HepG2 (cell line): ENCODE results near the gene ZFAND4. TPM values are rescaled to one million over a fixed set of nuclear protein-coding genes. Genes with fewer than 3 reads are reported as not detected.

Experiments
- ADNP ChIP-seq: sonication (generic); formaldehyde crosslinking; IDR thresholded peaks from 2 replicates; pipeline ENCODE4 v1.4.0; 2020; ENCODE audit warnings: missing genetic modification reagents
- FOXK2 ChIP-seq: fragments of 450-650 bp; IDR thresholded peaks from 2 replicates; pipeline ENCODE4 v1.6.1; 2016
- IRF1 ChIP-seq: sonication (generic); formaldehyde crosslinking; IDR thresholded peaks from 2 replicates; pipeline ENCODE4 v1.4.0; 2020; ENCODE audit warnings: low read depth, mild to moderate bottlenecking, missing genetic modification reagents
- KDM2A ChIP-seq: sonication (generic); formaldehyde crosslinking; IDR thresholded peaks from 2 replicates; pipeline ENCODE4 v1.4.0; 2020; ENCODE audit warnings: low read depth, missing genetic modification reagents, borderline replicate concordance
- KIAA2018 ChIP-seq: sonication (generic); formaldehyde crosslinking; IDR thresholded peaks from 2 replicates; pipeline ENCODE4 v1.5.0; 2020; ENCODE audit warnings: mild to moderate bottlenecking, missing genetic modification reagents, borderline replicate concordance
- NFE2L1 ChIP-seq: sonication (generic); formaldehyde crosslinking; IDR thresholded peaks from 2 replicates; pipeline ENCODE4 v1.4.0; 2020; ENCODE audit warnings: missing genetic modification reagents, mild to moderate bottlenecking, borderline replicate concordance
- NR3C1 ChIP-seq: sonication (generic); formaldehyde crosslinking; IDR thresholded peaks from 2 replicates; pipeline ENCODE4 v1.4.0; 2020; ENCODE audit warnings: missing genetic modification reagents
- RBM39 ChIP-seq: fragments of 200-400 bp; formaldehyde crosslinking; IDR thresholded peaks from one replicate; pipeline ENCODE4 v1.6.1; 2018; ENCODE audit warnings: antibody characterized with exemption, mild to moderate bottlenecking, low read depth, low read length; ENCODE audit not compliant: poor library complexity, severe bottlenecking
- TEAD3 ChIP-seq: optimal IDR thresholded peaks from 2 replicates; pipeline ENCODE3; 2016; ENCODE audit warnings: borderline replicate concordance
- ZNF142 ChIP-seq: sonication (generic); formaldehyde crosslinking; IDR thresholded peaks from 2 replicates; pipeline ENCODE4 v1.4.0; 2020; ENCODE audit warnings: missing genetic modification reagents
- ZNF296 ChIP-seq: sonication (generic); formaldehyde crosslinking; conservative IDR thresholded peaks from 2 replicates; pipeline ENCODE4 v1.5.0; 2020; ENCODE audit warnings: mild to moderate bottlenecking, missing genetic modification reagents
- ZNF7 ChIP-seq: IDR thresholded peaks from 2 replicates; pipeline ENCODE4 v1.6.1; 2016; ENCODE audit warnings: missing biosample characterization, missing genetic modification reagents
- polyA plus RNA-seq, 8 experiments: library from polyadenylated mRNA; depleted of rRNA in 3 of 8; stranded (reverse) in 7 of 8; unstranded in 1 of 8; fragments of >200 nt; fragmentation: Illumina TruSeq in 4 of 8; extraction: Trizol in 4 of 8; gene quantifications; 2 replicates each; pipeline versions ENCODE4 v1.2.1 to v1.2.3, GENCODE V29; 2011 to 2016; ENCODE audit warnings: low read depth in 4 of 8, missing spikeins in 1 of 8, mixed read lengths in 1 of 8; ENCODE audit not compliant: insufficient read depth in 1 of 8
- total RNA-seq, 5 experiments: library from RNA; depleted of rRNA; stranded (reverse); fragments of >200 nt; fragmentation: Illumina TruSeq; extraction: Trizol; gene quantifications; 2 replicates each; pipeline ENCODE4 v1.2.3, GENCODE V29; 2016; ENCODE audit warnings: low read depth in 1 of 5

Gene ZFAND4
- total and polyA plus RNA-seq, 2 of the 13 experiments (the other 11 are each of a cell fraction or from before 2014, with no cell fraction given) = 2.9 to 9.2 TPM

DNA sequence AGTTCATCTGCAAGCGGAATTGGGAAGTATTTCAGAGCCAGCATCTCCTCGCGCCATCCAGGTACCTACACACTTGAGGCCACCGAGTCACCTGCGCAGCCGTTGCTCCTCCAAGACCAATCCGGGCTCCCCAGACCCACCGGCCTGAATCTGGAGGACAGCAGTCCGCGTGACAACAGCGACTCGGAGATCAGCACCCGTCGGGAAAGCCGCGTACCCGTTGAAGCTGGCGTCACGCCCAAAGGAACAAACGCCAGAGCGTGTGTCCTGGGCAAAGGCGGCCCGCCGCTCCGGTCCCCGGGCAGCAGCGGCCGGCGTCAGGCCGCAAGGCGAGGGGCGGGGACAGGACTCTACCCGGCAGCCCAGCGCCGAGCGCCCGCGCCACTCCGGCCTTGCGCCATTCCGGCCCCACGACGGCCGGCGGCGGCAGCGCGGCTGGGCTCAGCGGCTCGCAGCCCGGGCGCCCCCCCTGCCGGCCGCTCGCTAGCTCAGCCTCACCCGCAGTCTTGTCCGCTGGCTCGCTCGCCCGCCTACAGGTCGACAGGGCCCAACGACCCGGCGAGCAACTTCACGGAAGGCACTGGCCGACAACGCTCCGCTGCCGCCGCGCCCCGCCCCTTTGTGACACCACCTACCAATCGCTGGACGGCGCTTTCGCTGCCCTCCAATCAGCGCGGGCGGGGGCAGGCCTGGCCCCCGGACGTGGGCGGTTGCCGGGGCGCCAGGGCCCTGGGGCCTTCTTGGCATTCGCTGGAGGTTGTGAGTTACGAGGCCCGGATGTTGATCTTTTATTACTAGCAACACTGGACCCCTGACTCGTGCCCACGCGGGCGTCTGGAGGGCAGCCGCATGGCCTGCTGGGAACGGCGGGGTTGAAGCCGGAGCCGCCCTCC is at the start of gene ZFAND4 (continued):
- peak; percentile 71 for TF ChIP-seq KDM2A (CRISPR knock-in tag)
- TF ChIP-seq ADNP (CRISPR knock-in tag) = no peak
- no peak for TF ChIP-seq ZNF7
- TF ChIP-seq FOXK2 = no peak
- TF ChIP-seq ZNF296 (CRISPR knock-in tag) = 0 out of 2 replicates have a peak, but pooled peaks have one; percentile 33
- TF ChIP-seq IRF1 (CRISPR knock-in tag) = no peak
- TF ChIP-seq RBM39 = peak; percentile 54
- TF ChIP-seq NFE2L1 = no peak
- TF ChIP-seq NR3C1 (CRISPR knock-in tag) = no peak
- no peak for TF ChIP-seq ZNF142 (CRISPR knock-in tag)
- TF ChIP-seq TEAD3 (CRISPR knock-in tag) = peak; percentile 21
- no peak for TF ChIP-seq KIAA2018 (CRISPR knock-in tag)
